Vein endothelial cell (primary cell): Measurements from ENCODE around the gene TCEAL1. TPM values are rescaled to one million over a fixed set of nuclear protein-coding genes. Genes with fewer than 3 reads are reported as not detected.

Experiments used
- total RNA-seq: library from RNA; depleted of rRNA; stranded (reverse); fragments of >200 nt; gene quantifications from 2 replicates; pipeline ENCODE4 v1.2.3, GENCODE V29; 2012

TCEAL1 gene
- total RNA-seq, result 20.4 and 20.6 TPM in 2 replicates

GRCh38 chrX:103628386-103629317 lies at the start of gene TCEAL1:
Gene TCEAL1, plus strand, starts transcription at chrX:103628975. Its CDS starts 942 bp downstream, at chrX:103629917.

GRCh38 chrX:103585411-103586313 lies 43.1 kb upstream of the TCEAL1 start, which contains the start of gene TCEAL4:
Gene TCEAL4, plus strand, starts transcription at chrX:103585515. Its CDS starts 1,161 bp downstream, at chrX:103586676.

GRCh38 chrX:103607364-103608305 lies 21.1 kb upstream of the TCEAL1 start, which contains the start of gene TCEAL3:
Gene TCEAL3, plus strand, starts transcription at chrX:103607963. Its CDS starts 1,102 bp downstream, at chrX:103609065.

Other genes with a start within 250 kb of the TCEAL1 start
- under 0.01 and 0.10 TPM in 2 replicates for gene RAB40A, start 109.5 kb upstream of the TCEAL1 start, total RNA-seq
- gene TCEAL4, start 43.5 kb upstream of the TCEAL1 start, total RNA-seq, result 29.0 and 31.4 TPM in 2 replicates
- gene TCEAL3, start 21.0 kb upstream of the TCEAL1 start, total RNA-seq, result 7.9 and 10.5 TPM in 2 replicates
- 772 and 1,067 TPM in 2 replicates for gene MORF4L2, start 57.7 kb downstream of the TCEAL1 start, total RNA-seq
- not detected in 2 replicates for gene TMEM31, start 81.9 kb downstream of the TCEAL1 start, total RNA-seq
- not detected in 2 replicates for gene PLP1, start 147.9 kb downstream of the TCEAL1 start, total RNA-seq
- 0.76 and 0.98 TPM in 2 replicates for gene RAB9B, start 203.3 kb downstream of the TCEAL1 start, total RNA-seq